HG03060 (cell line): ENCODE measurements around the gene PACS2.
"Not testable (repeated sequence)": the region's sequence is repeated elsewhere in the genome, so short reads cannot be mapped to it uniquely, and the experiment has no call there.

Experiments used
- ATAC-seq: cut with Tn5 transposase; IDR thresholded peaks from one replicate; pipeline ENCODE4 v1.9.1; 2021; ENCODE audit warnings: low read depth, moderate number of reproducible peaks; ENCODE audit not compliant: unreplicated experiment

The PACS2 gene

DNA sequence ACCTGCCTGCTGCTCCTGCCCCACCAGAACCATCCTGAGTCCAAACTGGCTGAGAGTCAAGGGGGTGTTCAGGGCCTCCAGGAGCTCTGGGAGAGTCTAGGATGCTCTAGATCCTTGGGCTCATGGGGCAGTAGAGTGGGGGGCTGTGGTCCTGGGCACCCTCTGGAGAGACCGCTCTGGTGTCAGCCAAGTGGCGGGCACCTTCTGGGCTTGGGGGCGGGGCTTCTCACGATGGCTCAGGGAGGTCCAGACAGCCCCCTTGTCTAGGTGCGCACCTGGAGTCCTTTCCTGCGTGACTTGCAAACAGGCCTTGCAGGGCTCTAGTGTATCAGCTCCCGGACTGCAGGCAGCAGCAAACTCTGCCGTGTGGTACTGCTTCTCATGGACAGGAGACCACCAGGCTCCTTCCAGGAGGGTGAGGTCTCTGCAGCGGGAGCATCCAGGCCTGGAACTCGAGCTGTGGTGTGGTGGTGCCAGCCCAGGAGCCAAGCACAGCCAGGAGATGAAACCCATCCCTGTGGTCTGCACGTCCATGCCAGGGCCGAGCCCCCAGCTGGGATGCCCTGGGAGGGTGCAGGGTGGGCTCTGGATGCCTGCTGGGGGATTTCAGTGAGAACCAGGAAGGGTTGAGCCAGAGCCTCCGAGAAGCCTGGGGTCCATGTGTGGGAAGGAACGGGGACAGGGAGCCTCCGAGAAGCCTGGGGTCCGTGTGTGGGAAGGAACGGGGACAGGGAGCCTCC, 15.0 kb downstream of the PACS2 start:
- no peak for ATAC-seq

GRCh38 chr14:105330491-105330895, 15.9 kb downstream of the PACS2 start:
- ATAC-seq = no peak

- ATAC-seq = no peak
Measured at GRCh38 chr14:105331575-105332349, 17.2 kb downstream of the PACS2 start.

DNA sequence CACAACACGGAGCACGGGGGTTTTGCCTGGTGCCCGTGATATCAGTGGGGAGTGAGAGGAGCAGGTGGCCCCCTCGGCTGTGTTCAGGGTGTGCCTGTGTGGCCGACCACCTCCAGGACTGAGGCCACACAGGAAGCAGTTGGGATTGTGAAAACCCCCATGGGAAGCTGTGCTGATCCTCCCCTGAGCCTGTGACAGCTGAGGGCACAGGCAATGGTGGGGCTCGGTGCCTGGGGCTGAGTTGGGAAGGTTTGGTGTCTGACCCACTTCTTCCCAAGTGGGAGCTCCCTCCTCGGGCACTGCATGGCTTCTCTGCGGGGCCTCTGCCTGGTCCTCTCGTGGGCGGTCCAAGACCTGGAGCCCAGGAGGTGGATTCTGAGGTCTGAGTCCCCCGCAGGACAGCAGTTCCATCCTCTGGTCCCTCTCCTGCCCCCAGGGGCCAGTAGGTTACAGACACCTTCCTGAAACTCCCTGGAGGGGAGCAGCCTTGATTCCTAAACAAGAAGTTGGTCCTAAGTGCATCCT, 17.9 kb downstream of the PACS2 start:
- no peak for ATAC-seq

- no peak for ATAC-seq
Measured at GRCh38 chr14:105333020-105333490, 18.5 kb downstream of the PACS2 start.

DNA sequence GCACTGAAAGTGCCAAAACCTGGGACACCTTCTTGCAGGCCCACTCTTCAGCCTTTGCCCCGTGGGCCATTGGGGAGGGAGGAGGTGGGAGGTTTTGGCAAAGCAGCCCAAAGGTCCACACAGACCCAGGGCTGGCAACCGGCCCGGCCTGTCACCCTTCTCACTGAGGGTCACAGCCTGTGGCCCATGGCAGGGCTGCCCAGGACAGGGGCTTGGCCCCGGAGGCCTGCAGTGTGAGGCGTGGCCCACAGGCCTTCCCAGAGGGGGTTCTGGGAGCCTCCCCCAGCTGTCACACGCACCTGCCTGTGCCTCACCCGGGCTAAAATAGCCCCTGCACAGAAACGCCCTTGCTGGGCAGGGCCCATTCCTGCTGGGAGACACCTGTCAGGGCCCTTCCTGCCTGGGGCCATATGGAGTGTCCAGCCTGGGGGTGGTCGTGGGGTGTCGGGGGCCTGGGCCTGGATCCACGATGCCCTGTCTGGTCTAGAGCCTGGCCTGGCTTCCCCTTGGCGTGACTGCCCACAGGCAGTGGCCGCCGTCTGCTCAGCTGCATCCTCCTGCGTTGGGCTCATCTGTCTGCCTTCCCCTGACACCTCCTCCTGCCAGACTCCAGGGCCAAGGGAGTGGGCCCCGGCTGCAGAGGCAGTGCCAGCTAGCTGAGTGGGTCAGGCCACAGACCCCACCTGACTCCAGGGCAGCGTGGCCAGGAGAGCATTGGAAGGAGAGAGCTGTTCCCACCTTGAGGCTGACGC, 19.2 kb downstream of the PACS2 start:
- no peak for ATAC-seq

DNA sequence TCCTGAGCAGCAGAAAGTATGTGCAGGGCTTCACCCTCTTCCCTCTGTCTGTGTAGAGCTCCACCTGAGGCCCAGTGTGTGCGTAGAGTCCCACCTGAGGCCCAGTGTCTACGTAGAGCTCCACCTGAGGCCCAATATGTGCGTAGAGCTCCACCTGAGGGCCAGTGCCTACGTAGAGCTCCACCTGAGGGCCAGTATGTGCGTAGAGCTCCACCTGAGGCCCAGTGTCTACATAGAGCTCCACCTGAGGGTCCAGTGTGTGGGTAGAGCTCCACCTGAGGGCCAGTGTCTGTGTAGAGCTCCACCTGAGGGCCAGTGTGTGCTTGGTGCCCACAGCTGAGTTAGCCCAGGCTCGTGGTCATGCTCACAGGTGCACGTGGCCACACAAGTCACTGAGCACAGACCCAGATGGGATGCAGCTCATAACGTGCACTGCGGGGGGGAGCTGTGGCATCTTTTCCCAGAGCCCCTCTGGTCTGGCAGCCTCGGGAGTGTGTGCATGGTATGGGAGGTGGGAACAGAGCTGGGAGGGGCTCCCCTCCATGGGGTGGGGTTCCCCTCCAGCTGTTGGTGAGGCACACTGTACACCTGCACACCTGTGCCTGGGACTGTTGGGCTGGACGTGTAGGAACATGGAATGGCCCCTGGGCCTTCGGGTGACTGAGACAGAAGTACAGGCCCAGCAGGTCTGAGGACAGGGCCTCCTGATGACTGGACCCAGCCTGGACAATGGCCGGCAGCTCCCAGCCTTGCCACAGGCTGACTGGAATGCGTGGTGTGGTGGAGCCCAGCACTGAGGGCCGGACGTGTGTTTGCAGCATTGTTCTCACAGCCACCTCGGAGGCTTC, 20.1 kb downstream of the PACS2 start:
- ATAC-seq = no peak

GRCh38 chr14:105335231-105335542, 20.6 kb downstream of the PACS2 start:
- ATAC-seq = not testable (repeated sequence)

- no peak for ATAC-seq
Measured at GRCh38 chr14:105335735-105336476, 21.4 kb downstream of the PACS2 start.

GRCh38 chr14:105336477-105337287, 22.1 kb downstream of the PACS2 start:
- no peak for ATAC-seq

DNA sequence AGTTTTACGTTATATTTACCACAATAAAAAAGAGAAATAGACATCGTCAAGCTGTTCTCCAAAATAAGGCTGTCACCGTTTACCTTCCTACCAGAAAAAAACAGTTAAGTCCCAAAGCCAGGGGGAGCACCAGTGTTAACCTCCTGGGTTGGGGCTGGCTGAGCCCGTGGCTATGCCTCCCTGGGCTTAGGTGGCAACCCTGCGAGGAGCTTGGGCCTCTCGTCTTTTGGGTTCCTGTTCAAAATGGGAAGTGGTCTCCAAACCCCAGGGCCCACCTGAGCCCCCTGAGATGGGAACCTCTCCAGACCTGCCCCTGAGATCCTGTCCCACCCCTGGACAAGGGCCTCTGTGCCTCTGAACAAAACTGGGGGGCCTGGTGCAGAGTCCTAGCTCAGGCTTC, 22.9 kb downstream of the PACS2 start:
- ATAC-seq = no peak

DNA sequence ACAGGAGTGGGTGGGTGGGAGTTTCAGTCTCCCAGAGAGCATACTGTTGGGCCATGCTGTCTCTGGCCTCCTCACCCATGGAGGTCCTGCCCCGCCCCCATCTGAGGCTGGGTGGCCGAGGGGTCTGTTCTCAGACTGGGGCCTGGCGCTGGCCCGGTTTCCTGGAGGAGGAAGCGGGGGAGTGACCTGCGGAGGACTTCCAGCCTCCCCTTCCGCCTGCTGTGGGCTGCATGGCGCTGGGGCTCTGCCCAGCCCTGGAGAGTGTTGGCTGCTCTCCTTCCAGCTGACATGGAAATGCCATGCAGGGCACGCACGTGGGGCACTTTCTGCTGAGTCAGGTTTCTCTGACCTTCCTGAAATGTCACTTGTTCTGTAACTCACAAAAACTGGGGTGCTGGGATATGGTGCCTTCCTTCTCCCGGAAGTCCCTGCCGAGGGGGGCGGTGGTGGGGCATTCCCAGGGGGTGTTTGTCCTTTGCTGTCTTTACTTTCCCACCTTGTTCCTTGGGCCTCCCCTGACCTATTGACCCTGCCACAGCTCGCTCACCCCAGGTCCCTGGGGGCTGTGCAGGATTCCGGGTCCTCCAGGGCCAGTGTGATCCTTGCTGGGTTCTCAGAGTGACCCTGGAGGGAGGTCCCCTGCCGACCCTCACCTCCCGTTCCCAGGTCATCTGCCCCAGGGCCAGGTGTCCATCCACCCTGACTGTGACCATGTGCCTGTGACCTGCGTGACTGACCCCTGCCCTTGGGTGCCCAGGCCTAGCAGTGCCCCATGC, 23.6 kb downstream of the PACS2 start:
- no peak for ATAC-seq

DNA sequence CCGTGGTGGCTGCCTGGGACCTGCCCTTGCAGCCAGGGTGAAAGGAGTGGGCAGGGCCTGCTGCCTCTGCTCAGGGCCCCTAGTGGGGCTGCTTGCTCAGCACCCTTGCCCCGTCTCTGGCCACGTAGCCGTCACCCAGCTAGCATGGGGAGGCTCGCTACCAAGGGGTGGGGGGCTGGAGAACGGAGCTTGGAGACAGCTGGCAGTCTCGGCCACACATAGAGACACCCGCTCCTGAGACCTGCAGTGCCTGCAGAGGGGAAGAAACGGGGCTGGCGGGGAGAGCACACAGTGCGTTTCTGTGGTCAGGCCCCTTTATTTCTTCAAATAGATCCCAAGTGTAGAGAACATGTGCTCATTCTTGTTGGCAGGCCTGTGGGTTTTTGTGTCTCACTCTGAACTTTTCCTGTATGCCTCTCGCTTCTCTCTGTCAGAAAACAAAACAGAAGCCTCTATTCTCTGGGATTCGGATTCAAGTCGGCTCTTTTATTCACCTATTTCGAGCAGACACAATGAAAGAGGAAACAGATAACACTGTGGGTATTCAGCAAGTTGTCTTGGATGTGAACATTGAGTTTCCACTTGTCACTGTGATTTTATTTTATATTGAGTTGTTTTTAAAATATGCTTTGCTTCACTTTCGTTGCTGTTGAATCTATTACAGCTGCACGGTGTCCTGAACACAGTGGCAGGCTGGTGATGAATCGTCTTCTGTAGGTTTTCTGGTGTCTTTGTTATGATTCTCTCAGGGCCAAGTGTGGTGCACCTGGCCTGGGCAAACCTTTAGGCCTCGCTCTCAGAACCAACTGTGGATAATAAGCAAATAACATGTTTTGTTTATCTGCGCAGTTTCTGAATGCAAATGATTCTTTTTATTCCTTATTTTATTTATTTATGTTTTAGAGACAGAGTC, 26.5 kb downstream of the PACS2 start:
- no peak for ATAC-seq

DNA sequence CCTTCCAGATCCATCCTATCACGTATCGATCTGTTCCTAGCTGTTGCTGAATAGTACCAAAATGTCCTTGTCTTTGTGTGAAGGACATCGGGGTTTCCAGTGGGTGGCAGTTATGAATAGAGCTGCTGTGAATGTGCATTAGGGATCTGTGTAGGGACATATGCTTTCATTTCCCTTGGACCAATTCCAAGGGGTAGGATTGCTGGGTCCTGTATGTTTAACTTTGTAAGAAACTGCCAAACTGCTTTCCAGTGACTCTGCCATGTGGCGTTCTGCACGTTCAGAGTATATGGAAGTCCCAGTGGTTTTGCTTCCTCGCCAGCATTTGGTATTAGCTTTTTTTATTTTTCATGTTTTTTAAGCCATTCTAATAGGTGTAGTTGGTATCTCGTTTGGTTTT, 28.6 kb downstream of the PACS2 start:
- ATAC-seq = no peak

GRCh38 chr14:105346200-105346533, 31.6 kb downstream of the PACS2 start:
- no peak for ATAC-seq

- ATAC-seq = no peak
Measured at GRCh38 chr14:105346876-105347586, 32.5 kb downstream of the PACS2 start.
